ENCODE measurements around the gene DYNC1LI1. TPM values are rescaled to one million over a fixed set of nuclear protein-coding genes. Genes with fewer than 3 reads are reported as not detected.

DYNC1LI1 gene
- total RNA-seq, 2 donors from 2014 or later = 19.0 to 21.6 TPM

DNA sequence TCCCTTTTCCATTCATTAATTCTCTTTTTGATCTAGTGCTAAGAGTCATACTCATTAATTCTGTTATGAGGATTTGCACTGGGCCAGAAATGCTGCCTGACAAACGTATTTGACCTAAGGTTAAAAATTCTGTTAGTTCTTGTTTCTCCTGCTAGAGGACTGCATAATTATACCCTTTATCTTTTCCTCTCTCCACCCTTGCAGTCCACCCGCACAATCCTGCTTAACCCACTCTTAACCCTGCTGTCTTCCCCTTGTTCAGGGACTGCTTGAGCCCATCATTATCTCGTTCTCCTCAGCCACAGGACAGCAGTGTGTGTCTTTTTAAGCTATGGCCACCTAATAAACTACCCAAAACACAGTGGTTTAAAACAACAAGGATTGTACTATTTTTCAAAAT is 31.1 kb upstream of the DYNC1LI1 start:
- Histone ChIP-seq H3K9me3 (no peaks in the 10 kb centered on the region), H3K36me3 (no peaks in the 10 kb centered on the region), H3K9ac (ENCODE audit: low read depth in 2 of 2, low read length in 2 of 2) (no peak overlapping the region), H3K27ac (no peak overlapping the region), H3K4me1 (no peaks in the 10 kb centered on the region), H3K27me3 (no peaks in the 10 kb centered on the region), H3K4me3 (no peak overlapping the region)
- intact Hi-C loops (cut with DNase I) = no loop called here
- DNase-seq = no peak
- no peak for TF ChIP-seq CTCF (IDR thresholded peaks at IDR 0.05)

DNA sequence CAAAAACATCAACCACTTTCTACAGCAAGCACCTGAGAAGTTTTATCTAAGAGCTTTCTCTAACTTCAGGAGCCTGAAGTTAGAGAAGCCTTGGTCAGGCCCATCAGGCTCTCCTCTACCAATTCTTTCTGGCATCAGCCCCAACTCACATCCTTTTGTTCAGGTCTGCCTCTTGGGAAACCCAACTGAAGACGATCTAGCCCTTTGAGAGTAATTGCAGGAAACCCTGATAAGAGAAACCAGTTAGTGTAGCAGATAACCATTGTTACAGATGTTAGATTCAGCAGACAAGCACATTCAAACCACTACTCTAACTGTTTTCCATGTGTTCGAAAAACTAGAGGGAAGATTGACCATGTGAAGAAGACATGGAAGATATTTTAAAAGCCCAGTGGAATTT is 27.0 kb upstream of the DYNC1LI1 start:
- intact Hi-C loops (cut with DNase I) = no loop called here

GRCh38 chr3:32596909-32597369 is 26.3 kb upstream of the DYNC1LI1 start:
- Histone ChIP-seq H3K4me1 (no peaks in the 10 kb centered on the region), H3K9me3 (no peaks in the 10 kb centered on the region), H3K27ac (no peak overlapping the region), H3K27me3 (no peaks in the 10 kb centered on the region), H3K4me3 (no peak overlapping the region), H3K36me3 (no peaks in the 10 kb centered on the region), H3K9ac (ENCODE audit: low read depth in 2 of 2, low read length in 2 of 2) (no peak overlapping the region)
- TF ChIP-seq CTCF (IDR thresholded peaks at IDR 0.05) = no peak
- no peak for DNase-seq
- intact Hi-C loops (cut with DNase I) = no loop called here

More for the DNA sequence above, 27.0 kb upstream of the DYNC1LI1 start:
- TF ChIP-seq CTCF (IDR thresholded peaks at IDR 0.05) = no peak
- Histone ChIP-seq H3K9ac (ENCODE audit: low read depth in 2 of 2, low read length in 2 of 2) (no peak overlapping the region), H3K9me3 (no peaks in the 10 kb centered on the region), H3K27ac (no peak overlapping the region), H3K27me3 (no peaks in the 10 kb centered on the region), H3K36me3 (no peaks in the 10 kb centered on the region), H3K4me3 (no peak overlapping the region), H3K4me1 (no peaks in the 10 kb centered on the region)
- no peak for DNase-seq

GRCh38 chr3:32596282-32596908 is 25.7 kb upstream of the DYNC1LI1 start:
- Histone ChIP-seq H3K36me3 (no peaks in the 10 kb centered on the region), H3K27me3 (no peaks in the 10 kb centered on the region), H3K9ac (ENCODE audit: low read depth in 2 of 2, low read length in 2 of 2) (no peak overlapping the region), H3K4me3 (no peak overlapping the region), H3K4me1 (no peaks in the 10 kb centered on the region), H3K9me3 (no peaks in the 10 kb centered on the region), H3K27ac (no peak overlapping the region)
- TF ChIP-seq CTCF (IDR thresholded peaks at IDR 0.05) = no peak
- DNase-seq = no peak
- intact Hi-C loops (cut with DNase I) = no loop called here

DNA sequence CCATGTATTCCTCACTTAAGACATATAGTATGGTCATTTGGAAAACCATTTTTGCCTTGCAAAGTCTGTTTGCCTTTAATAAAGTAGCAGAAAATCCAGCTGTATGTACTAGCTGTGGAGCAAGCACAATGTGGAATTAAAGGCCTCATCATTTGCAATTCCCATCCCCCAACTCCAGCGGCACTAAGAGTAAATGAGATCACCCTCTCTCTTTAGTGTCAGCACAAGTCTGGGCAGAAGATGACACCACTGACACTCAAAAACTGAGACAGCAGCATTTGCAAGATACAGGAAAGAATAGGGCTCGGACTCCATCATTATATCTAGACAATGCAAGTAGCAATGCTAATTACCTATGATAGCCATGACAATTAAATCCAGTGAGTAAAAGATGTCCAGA is 24.7 kb upstream of the DYNC1LI1 start:
- no peaks in the 10 kb centered on the region for H3K27me3 ChIP-seq
- no peak overlapping the region for H3K27ac ChIP-seq
- H3K9me3 ChIP-seq = no peaks in the 10 kb centered on the region
- no peak for TF ChIP-seq CTCF (IDR thresholded peaks at IDR 0.05)
- no peaks in the 10 kb centered on the region for H3K36me3 ChIP-seq
- no peaks in the 10 kb centered on the region for H3K4me1 ChIP-seq
- intact Hi-C loops (cut with DNase I) = no loop called here
- H3K9ac ChIP-seq (ENCODE audit: low read depth in 2 of 2, low read length in 2 of 2) = no peak overlapping the region
- no peak for DNase-seq
- H3K4me3 ChIP-seq = no peak overlapping the region

All from colonic mucosa (tissue), 4 donors.